WTC11 (cell line): ENCODE measurements around the gene CAD. TPM values are rescaled to one million over a fixed set of nuclear protein-coding genes. Genes with fewer than 3 reads are reported as not detected.

Experiments
- ATAC-seq: fragments of 200-7000 bp; cut with Tn5 transposase; 2 replicates; pipeline ENCODE4 v1.10.0; 2021; ENCODE audit warnings: mild to moderate bottlenecking, moderate library complexity
- CTCF ChIA-PET: fragments of 300-600 bp; sonication (Branson Sonifier 250); formaldehyde crosslinking; loops from one replicate; lab custom pipeline; 2021; ENCODE audit warnings: antibody characterized with exemption; lab: Charles Lee
- POLR2A ChIA-PET: fragments of 350-600 bp; sonication (Branson Sonifier 250); formaldehyde crosslinking; loops from one replicate; lab custom pipeline; 2021; ENCODE audit warnings: antibody characterized with exemption; lab: Charles Lee
- DNase-seq: peaks from one replicate; pipeline ENCODE4 v3.0.0; 2021; ENCODE audit warnings: low spot score
- H3K27ac Mint-ChIP-seq: 2 replicates; pipeline ENCODE4 v1.8.0; 2021; ENCODE audit warnings: mixed read lengths
- H3K27me3 Mint-ChIP-seq: 2 replicates; pipeline ENCODE4 v1.8.0; 2021; ENCODE audit warnings: low read depth, mild to moderate bottlenecking, moderate library complexity, mixed read lengths
- H3K36me3 Mint-ChIP-seq: 2 replicates; pipeline ENCODE4 v1.8.0; 2021; ENCODE audit warnings: mixed read lengths
- H3K4me1 Mint-ChIP-seq: 2 replicates; pipeline ENCODE4 v1.8.0; 2022; ENCODE audit warnings: mixed read lengths
- H3K4me3 Mint-ChIP-seq: 2 replicates; pipeline ENCODE4 v1.8.0; 2021; ENCODE audit warnings: mild to moderate bottlenecking, moderate library complexity, mixed read lengths
- H3K9me3 Mint-ChIP-seq: 2 replicates; pipeline ENCODE4 v1.8.0; 2021; ENCODE audit warnings: mixed read lengths
- AFF4 ChIP-seq: sonication (generic); formaldehyde crosslinking; IDR thresholded peaks from 2 replicates; pipeline ENCODE4 v1.8.1; 2023; ENCODE audit warnings: mild to moderate bottlenecking, missing genetic modification reagents, borderline replicate concordance
- AR ChIP-seq: fragments of 250-450 bp; sonication (Bioruptor Pico); IDR thresholded peaks from 2 replicates; pipeline ENCODE4 v1.9.0; 2021; ENCODE audit warnings: mild to moderate bottlenecking
- E2F5 ChIP-seq: sonication (generic); formaldehyde crosslinking; IDR thresholded peaks from 2 replicates; pipeline ENCODE4 v1.8.1; 2022; ENCODE audit warnings: mild to moderate bottlenecking, moderate library complexity, missing genetic modification reagents
- ERG ChIP-seq: fragments of 250-450 bp; sonication (Bioruptor Pico); IDR thresholded peaks from 2 replicates; pipeline ENCODE4 v1.8.0; 2021; ENCODE audit warnings: mild to moderate bottlenecking
- FOXJ3 ChIP-seq: sonication (generic); formaldehyde crosslinking; IDR thresholded peaks from 2 replicates; pipeline ENCODE4 v1.9.0; 2021; ENCODE audit warnings: missing genetic modification reagents, mild to moderate bottlenecking, borderline replicate concordance
- FOXK1 ChIP-seq: sonication (generic); formaldehyde crosslinking; IDR thresholded peaks from 2 replicates; pipeline ENCODE4 v1.8.0; 2022; ENCODE audit warnings: mild to moderate bottlenecking, moderate library complexity, missing genetic modification reagents
- FOXP1 ChIP-seq: sonication (generic); formaldehyde crosslinking; IDR thresholded peaks from 2 replicates; pipeline ENCODE4 v1.8.0; 2022; ENCODE audit warnings: missing genetic modification reagents, mild to moderate bottlenecking, moderate library complexity, borderline replicate concordance
- HMGA2 ChIP-seq: fragments of 250-450 bp; sonication (Bioruptor Pico); IDR thresholded peaks from 2 replicates; pipeline ENCODE4 v1.4.0; 2021; ENCODE audit warnings: mild to moderate bottlenecking, moderate library complexity
- MAX ChIP-seq: sonication (generic); formaldehyde crosslinking; IDR thresholded peaks from 2 replicates; pipeline ENCODE4 v1.8.0; 2022; ENCODE audit warnings: mild to moderate bottlenecking, missing genetic modification reagents
- NFE2L1 ChIP-seq: sonication (generic); formaldehyde crosslinking; IDR thresholded peaks from 2 replicates; pipeline ENCODE4 v1.8.1; 2023; ENCODE audit warnings: missing genetic modification reagents
- PREB ChIP-seq: sonication (generic); formaldehyde crosslinking; IDR thresholded peaks from 2 replicates; pipeline ENCODE4 v1.8.1; 2022; ENCODE audit warnings: mild to moderate bottlenecking, missing genetic modification reagents, moderate library complexity, borderline replicate concordance
- RORB ChIP-seq: fragments of 250-450 bp; sonication (Bioruptor Pico); IDR thresholded peaks from 2 replicates; pipeline ENCODE4 v1.9.0; 2021; ENCODE audit warnings: mild to moderate bottlenecking
- SMAD3 ChIP-seq: sonication (generic); formaldehyde crosslinking; IDR thresholded peaks from 2 replicates; pipeline ENCODE4 v1.8.0; 2022; ENCODE audit warnings: missing genetic modification reagents, mild to moderate bottlenecking, borderline replicate concordance
- USF1 ChIP-seq: sonication (generic); formaldehyde crosslinking; IDR thresholded peaks from 2 replicates; pipeline ENCODE4 v1.8.0; 2022; ENCODE audit warnings: mild to moderate bottlenecking, missing genetic modification reagents
- USF2 ChIP-seq: sonication (generic); formaldehyde crosslinking; IDR thresholded peaks from 2 replicates; pipeline ENCODE4 v1.8.1; 2023; ENCODE audit warnings: mild to moderate bottlenecking, missing genetic modification reagents, moderate library complexity
- ZNF281 ChIP-seq: sonication (generic); formaldehyde crosslinking; IDR thresholded peaks from 2 replicates; pipeline ENCODE4 v1.8.0; 2023; ENCODE audit warnings: mild to moderate bottlenecking, missing genetic modification reagents
- ZNF423 ChIP-seq: fragments of 250-450 bp; sonication (Bioruptor Pico); IDR thresholded peaks from 2 replicates; pipeline ENCODE4 v2.1.2; 2022; ENCODE audit warnings: mild to moderate bottlenecking, moderate library complexity
- ZNF671 ChIP-seq: fragments of 250-450 bp; sonication (Bioruptor Pico); IDR thresholded peaks from 2 replicates; pipeline ENCODE4 v1.8.0; 2021; ENCODE audit warnings: mild to moderate bottlenecking
- total RNA-seq: library from RNA; stranded (reverse); gene quantifications from 3 replicates; pipeline ENCODE4 v1.2.3, GENCODE V29; 2021

Gene CAD
- total RNA-seq, 1 experiment from 2014 or later = 178 TPM

- TF ChIP-seq ZNF281 (CRISPR knock-in tag) (no peak), PREB (CRISPR knock-in tag) (no peak), AFF4 (CRISPR knock-in tag) (no peak), E2F5 (CRISPR knock-in tag) (no peak)
Measured at GRCh38 chr2:27264253-27264752, 47.1 kb downstream of the CAD start (continued).

- peaks cover 27% of the 10 kb centered on the region for H3K27me3 Mint-ChIP-seq
- DNase-seq (peak; percentile 86), ATAC-seq (peak; percentile 57)
- no peaks in the 10 kb centered on the region for H3K36me3 Mint-ChIP-seq
- peak overlapping the region; percentile 93 for H3K4me3 Mint-ChIP-seq
- H3K27ac Mint-ChIP-seq = no peak overlapping the region
- POLR2A ChIA-PET = interaction anchor here (0.6 kb wide), 1 partner anchor 12 kb away, joined by 11 read pairs; no protein-coding TSS in a partner anchor
- H3K9me3 Mint-ChIP-seq = peaks cover 5% of the 10 kb centered on the region
- peaks cover 26% of the 10 kb centered on the region for H3K4me1 Mint-ChIP-seq
- CTCF ChIA-PET = interaction anchor here (0.7 to 7.7 kb wide), 13 partner anchors 8 to 131 kb away, joined by 3 to 124 read pairs (median 6); partner anchors contain the start of genes DNAJC5G, EIF2B4, PREB and TRIM54
- TF ChIP-seq USF1 (CRISPR knock-in tag) (peak; percentile 91), AR (CRISPR knock-in tag) (no peak), FOXK1 (CRISPR knock-in tag) (peak; percentile 89), FOXJ3 (0 out of 2 replicates have a peak, but pooled peaks have one; percentile 29), FOXP1 (peak; percentile 97), NFE2L1 (peak; percentile 94), SMAD3 (CRISPR knock-in tag) (peak; percentile 78; the same call in 1 of the 2 replicates), ZNF423 (CRISPR knock-in tag) (peak; percentile 45), ZNF671 (CRISPR knock-in tag) (no peak), MAX (CRISPR knock-in tag) (peak; percentile 98), HMGA2 (CRISPR knock-in tag) (no peak), RORB (no peak), USF2 (peak; percentile 90), ERG (CRISPR knock-in tag) (no peak)
Measured at GRCh38 chr2:27264753-27265535, 47.8 kb downstream of the CAD start.
